Muscle layer of colon (tissue), 2 donors: ENCODE measurements around the gene KIF1C.
"Not testable (repeated sequence)": the region's sequence is repeated elsewhere in the genome, so short reads cannot be mapped to it uniquely, and the experiment has no call there.

ENCODE experiments used
- H3K27ac ChIP-seq: one replicate; pipeline ENCODE4 v1.7.0; 2013; ENCODE audit warnings: low read depth, mild to moderate bottlenecking, low read length, moderate library complexity
- H3K27me3 ChIP-seq, 2 donors: one replicate each; pipeline ENCODE4 v1.7.0; 2013; ENCODE audit warnings: low read length in 2 of 2, mild to moderate bottlenecking in 2 of 2; ENCODE audit not compliant: insufficient read depth in 2 of 2, control insufficient read depth in 1 of 2
- H3K36me3 ChIP-seq: one replicate; pipeline ENCODE4 v1.7.0; 2013; ENCODE audit warnings: mild to moderate bottlenecking, low read length; ENCODE audit not compliant: insufficient read depth
- H3K4me1 ChIP-seq: one replicate; pipeline ENCODE4 v1.7.0; 2013; ENCODE audit warnings: mild to moderate bottlenecking, low read length; ENCODE audit not compliant: insufficient read depth
- H3K4me3 ChIP-seq, 2 donors: one replicate each; pipeline ENCODE4 v1.7.0; 2013; ENCODE audit warnings: low read length in 2 of 2, low read depth in 1 of 2, mild to moderate bottlenecking in 1 of 2, moderate library complexity in 1 of 2
- H3K9ac ChIP-seq: one replicate; pipeline ENCODE4 v1.7.0; 2013; ENCODE audit warnings: low read length
- H3K9me3 ChIP-seq: one replicate; pipeline ENCODE4 v1.7.0; 2013; ENCODE audit warnings: mild to moderate bottlenecking, low read length
- donor health status: abdominal sarcoma.
- donor health status: Adenocarcinoma of cecum.

Gene KIF1C

GRCh38 chr17:5065227-5065744 lies 67.5 kb downstream of the KIF1C start:
- no peaks in the 10 kb centered on the region for H3K9me3 ChIP-seq
- H3K27me3 ChIP-seq, result no peaks in the 10 kb centered on the region
- H3K4me1 ChIP-seq, result no peaks in the 10 kb centered on the region
- H3K4me3 ChIP-seq, result no peak overlapping the region
- H3K9ac ChIP-seq, result no peak overlapping the region
- H3K36me3 ChIP-seq, result no peaks in the 10 kb centered on the region
- no peak overlapping the region for H3K27ac ChIP-seq

GRCh38 chr17:5068236-5068635 lies 70.5 kb downstream of the KIF1C start:
- Histone ChIP-seq H3K4me1 (no peaks in the 10 kb centered on the region), H3K9ac (no peak overlapping the region), H3K36me3 (no peaks in the 10 kb centered on the region), H3K4me3 (no peak overlapping the region), H3K27ac (no peak overlapping the region), H3K9me3 (no peaks in the 10 kb centered on the region), H3K27me3 (no peaks in the 10 kb centered on the region)

- Histone ChIP-seq H3K9ac (no peak overlapping the region), H3K27me3 (no peaks in the 10 kb centered on the region), H3K36me3 (no peaks in the 10 kb centered on the region), H3K27ac (no peak overlapping the region), H3K4me3 (no peak overlapping the region), H3K9me3 (no peaks in the 10 kb centered on the region), H3K4me1 (no peaks in the 10 kb centered on the region)
Measured at GRCh38 chr17:5069724-5070123, 72.0 kb downstream of the KIF1C start.

DNA sequence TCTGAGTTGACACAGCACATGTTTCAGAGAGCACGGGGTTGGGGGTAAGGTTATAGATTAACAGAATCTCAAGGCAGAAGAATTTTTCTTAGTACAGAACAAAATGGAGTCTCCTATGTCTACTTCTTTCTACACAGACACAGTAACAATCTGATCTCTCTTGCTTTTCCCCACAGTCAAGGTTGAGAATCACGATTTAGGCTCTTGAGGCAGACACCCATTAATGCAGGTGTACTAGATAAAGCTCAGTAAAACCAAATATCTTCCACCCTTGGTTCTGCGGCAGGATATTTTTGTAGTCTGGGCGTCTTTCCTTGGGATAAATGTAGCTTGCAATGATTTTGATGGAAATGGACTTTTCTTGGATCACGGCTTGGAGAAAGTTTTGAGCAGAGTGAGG lies 77.7 kb downstream of the KIF1C start:
- H3K27ac ChIP-seq, H3K9me3 ChIP-seq, H3K9ac ChIP-seq, H3K27me3 ChIP-seq, H3K4me3 ChIP-seq, H3K36me3 ChIP-seq: not testable (repeated sequence)
- peaks cover 17% of the 10 kb centered on the region for H3K4me1 ChIP-seq

- not testable (repeated sequence) for H3K9me3 ChIP-seq, H3K27me3 ChIP-seq, H3K36me3 ChIP-seq
- peak overlapping the region; percentile 96 for H3K27ac ChIP-seq
- H3K4me3 ChIP-seq, result peak overlapping the region in 1 of 2 donors; percentile 91
- peaks cover 17% of the 10 kb centered on the region for H3K4me1 ChIP-seq
- H3K9ac ChIP-seq, result peak overlapping the region; percentile 96
Measured at GRCh38 chr17:5077275-5077674, 79.5 kb downstream of the KIF1C start.

DNA sequence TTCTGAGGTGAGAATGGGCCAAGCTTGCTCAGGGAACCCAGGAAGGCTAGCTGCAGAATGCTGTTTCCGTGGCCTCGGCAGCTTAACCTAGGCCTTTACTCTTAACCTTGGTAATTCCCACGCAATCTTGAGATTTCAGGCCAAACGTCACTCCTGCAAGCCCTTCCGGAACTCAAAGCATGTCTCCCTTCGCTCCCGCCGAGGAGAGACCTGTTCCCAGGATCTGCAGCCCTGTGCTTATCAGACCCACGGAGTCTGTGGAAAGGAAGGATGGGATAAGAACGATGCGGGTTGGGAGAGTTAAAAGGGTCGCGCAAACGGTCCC lies 80.0 kb downstream of the KIF1C start:
- Histone ChIP-seq H3K4me1 (peaks cover 17% of the 10 kb centered on the region), H3K27me3 (no peaks in the 10 kb centered on the region), H3K36me3 (no peaks in the 10 kb centered on the region), H3K9ac (peak overlapping the region; percentile 96), H3K4me3 (peak overlapping the region; percentile 91 to 96), H3K27ac (peak overlapping the region; percentile 96), H3K9me3 (no peaks in the 10 kb centered on the region)
